Peyer's patch (tissue), 4 donors: ENCODE measurements around the gene MNAT1.

Experiments used
- POLR2A ChIP-seq, 2 donors: fragments of 450-650 bp; IDR thresholded peaks; one replicate each; pipeline ENCODE4 v1.5.1; 2017; ENCODE audit warnings: antibody characterized with exemption in 2 of 2, mild to moderate bottlenecking in 2 of 2, moderate library complexity in 2 of 2
- TF ChIP-seq, protein P1 (sequence below), 6 experiments: fragments of 450-650 bp in 4 of 6; fragments of 200-600 bp in 2 of 6; sonication (generic) in 1 of 6; IDR thresholded peaks; one replicate each; pipeline ENCODE4 v1.5.1; 2017 to 2019; ENCODE audit warnings: antibody characterized with exemption in 6 of 6, mild to moderate bottlenecking in 3 of 6, moderate library complexity in 1 of 6

DNA sequence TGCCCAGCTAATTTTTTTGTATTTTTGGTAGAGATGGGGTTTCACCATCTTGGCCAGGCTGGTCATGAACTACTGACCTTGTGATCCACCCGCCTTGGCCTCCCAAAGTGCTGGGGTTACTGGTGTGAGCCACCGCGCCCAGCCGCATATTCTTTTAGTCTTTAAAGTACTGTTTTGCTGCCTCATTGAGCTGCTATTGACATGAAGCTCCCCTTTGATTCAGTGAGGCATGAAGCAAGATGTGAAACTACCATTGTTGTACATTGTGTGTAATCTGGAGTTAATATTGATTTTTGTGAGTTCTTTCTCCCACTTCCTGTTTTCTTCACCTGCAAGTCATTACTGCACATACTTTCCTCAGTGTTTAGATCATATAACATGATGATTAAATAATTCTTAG lies 80.8 kb downstream of the MNAT1 start:
- TF ChIP-seq, protein P1, sequence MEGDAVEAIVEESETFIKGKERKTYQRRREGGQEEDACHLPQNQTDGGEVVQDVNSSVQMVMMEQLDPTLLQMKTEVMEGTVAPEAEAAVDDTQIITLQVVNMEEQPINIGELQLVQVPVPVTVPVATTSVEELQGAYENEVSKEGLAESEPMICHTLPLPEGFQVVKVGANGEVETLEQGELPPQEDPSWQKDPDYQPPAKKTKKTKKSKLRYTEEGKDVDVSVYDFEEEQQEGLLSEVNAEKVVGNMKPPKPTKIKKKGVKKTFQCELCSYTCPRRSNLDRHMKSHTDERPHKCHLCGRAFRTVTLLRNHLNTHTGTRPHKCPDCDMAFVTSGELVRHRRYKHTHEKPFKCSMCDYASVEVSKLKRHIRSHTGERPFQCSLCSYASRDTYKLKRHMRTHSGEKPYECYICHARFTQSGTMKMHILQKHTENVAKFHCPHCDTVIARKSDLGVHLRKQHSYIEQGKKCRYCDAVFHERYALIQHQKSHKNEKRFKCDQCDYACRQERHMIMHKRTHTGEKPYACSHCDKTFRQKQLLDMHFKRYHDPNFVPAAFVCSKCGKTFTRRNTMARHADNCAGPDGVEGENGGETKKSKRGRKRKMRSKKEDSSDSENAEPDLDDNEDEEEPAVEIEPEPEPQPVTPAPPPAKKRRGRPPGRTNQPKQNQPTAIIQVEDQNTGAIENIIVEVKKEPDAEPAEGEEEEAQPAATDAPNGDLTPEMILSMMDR (IDR thresholded peaks at IDR 0.05) = no peak
- TF ChIP-seq POLR2A (IDR thresholded peaks at IDR 0.05) = no peak
